Astrocyte (in vitro differentiated cells and primary cell): ENCODE measurements around the gene INO80. TPM values are rescaled to one million over a fixed set of nuclear protein-coding genes. Genes with fewer than 3 reads are reported as not detected.

ENCODE experiments used
- DNase-seq: peaks from one replicate; pipeline ENCODE4 v3.0.0-alpha.2; 2010; ENCODE audit warnings: low read depth
- FAIRE-seq: peaks from 2 replicates; lab custom pipeline; 2011; peaks lifted over from hg19 to GRCh38; lab: Jason Lieb, UNC
- H2AFZ ChIP-seq: 2 replicates; pipeline ENCODE4 v1.6.0; 2012; ENCODE audit warnings: low read depth, low read length, inconsistent platforms
- H3K27ac ChIP-seq: 2 replicates; pipeline ENCODE4 v1.5.1; 2011; ENCODE audit warnings: low read depth, low read length, inconsistent platforms
- H3K27me3 ChIP-seq: 2 replicates; pipeline ENCODE4 v1.6.0; 2011; ENCODE audit warnings: low read length, inconsistent platforms; ENCODE audit not compliant: insufficient read depth
- H3K36me3 ChIP-seq: 2 replicates; pipeline ENCODE4 v1.5.1; 2011; ENCODE audit warnings: low read length, inconsistent platforms; ENCODE audit not compliant: insufficient read depth
- H3K4me1 ChIP-seq: 2 replicates; pipeline ENCODE4 v1.5.1; 2011; ENCODE audit warnings: low read length, inconsistent platforms; ENCODE audit not compliant: insufficient read depth
- H3K4me2 ChIP-seq: 2 replicates; pipeline ENCODE4 v1.6.0; 2012; ENCODE audit warnings: low read length, inconsistent platforms
- H3K4me3 ChIP-seq: 2 replicates; pipeline ENCODE4 v1.5.1; 2011; ENCODE audit warnings: low read depth, mild to moderate bottlenecking, low read length, inconsistent platforms; ENCODE audit not compliant: insufficient read depth
- H3K79me2 ChIP-seq: 2 replicates; pipeline ENCODE4 v1.6.0; 2012; ENCODE audit warnings: mild to moderate bottlenecking, low read length, inconsistent platforms; ENCODE audit not compliant: insufficient read depth
- H3K9ac ChIP-seq: 2 replicates; pipeline ENCODE4 v1.6.0; 2012; ENCODE audit warnings: mild to moderate bottlenecking, low read length, inconsistent platforms
- H3K9me3 ChIP-seq: 2 replicates; pipeline ENCODE4 v1.5.1; 2012; ENCODE audit warnings: low read depth, mild to moderate bottlenecking, low read length, inconsistent platforms; ENCODE audit not compliant: insufficient read depth
- H4K20me1 ChIP-seq: 2 replicates; pipeline ENCODE4 v1.6.0; 2012; ENCODE audit warnings: low read length, inconsistent platforms; ENCODE audit not compliant: insufficient read depth
- H3K27ac Mint-ChIP-seq: one replicate; pipeline ENCODE4 v1.8.0; 2021; ENCODE audit warnings: mild to moderate bottlenecking, mixed read lengths; ENCODE audit not compliant: unreplicated experiment
- H3K27me3 Mint-ChIP-seq: one replicate; pipeline ENCODE4 v1.8.0; 2021; ENCODE audit warnings: low read depth, mixed read lengths; ENCODE audit not compliant: unreplicated experiment
- H3K36me3 Mint-ChIP-seq: one replicate; pipeline ENCODE4 v1.8.0; 2021; ENCODE audit warnings: low read depth, mixed read lengths; ENCODE audit not compliant: unreplicated experiment
- H3K4me1 Mint-ChIP-seq: one replicate; pipeline ENCODE4 v1.8.0; 2021; ENCODE audit warnings: low read depth, mixed read lengths; ENCODE audit not compliant: unreplicated experiment
- H3K4me3 Mint-ChIP-seq: one replicate; pipeline ENCODE4 v1.8.0; 2021; ENCODE audit warnings: mild to moderate bottlenecking, moderate library complexity, mixed read lengths; ENCODE audit not compliant: unreplicated experiment
- H3K9me3 Mint-ChIP-seq: one replicate; pipeline ENCODE4 v1.8.0; 2021; ENCODE audit warnings: mild to moderate bottlenecking, mixed read lengths; ENCODE audit not compliant: unreplicated experiment
- CTCF ChIP-seq: IDR thresholded peaks from 2 replicates; pipeline ENCODE4 v1.5.1; 2011; ENCODE audit warnings: low read depth, mild to moderate bottlenecking, inconsistent platforms, low read length, moderate library complexity; ENCODE audit not compliant: insufficient read depth
- EZH2 ChIP-seq: IDR thresholded peaks from 2 replicates; pipeline ENCODE4 v1.6.1; 2012; ENCODE audit warnings: mild to moderate bottlenecking, low read length, inconsistent platforms; ENCODE audit not compliant: insufficient read depth
- total RNA-seq: library from RNA; stranded (reverse); gene quantifications from 2 replicates; pipeline ENCODE4 v1.2.1, GENCODE V29; 2021

The INO80 gene
- total RNA-seq, 1 donor from 2014 or later: 17.3 TPM

- DNase-seq (peak; percentile 42), FAIRE-seq (no peak)
- H2AFZ ChIP-seq: no peak overlapping the region
- Mint-ChIP-seq H3K9me3 (no peaks in the 10 kb centered on the region), H3K4me1 (peaks cover 3% of the 10 kb centered on the region), H3K36me3 (no peaks in the 10 kb centered on the region), H3K27ac (peak overlapping the region; percentile 2), H3K27me3 (peaks cover 4% of the 10 kb centered on the region), H3K4me3 (no peak overlapping the region)
- peak overlapping the region; percentile 26 for H3K27ac ChIP-seq
- no peaks in the 10 kb centered on the region for H3K27me3 ChIP-seq
- TF ChIP-seq CTCF (no peak), EZH2 (no peak)
- H3K36me3 ChIP-seq: no peaks in the 10 kb centered on the region
- H3K9me3 ChIP-seq: no peaks in the 10 kb centered on the region
- H3K4me1 ChIP-seq: peaks cover 4% of the 10 kb centered on the region
- H4K20me1 ChIP-seq: no peaks in the 10 kb centered on the region
- no peak overlapping the region for H3K9ac ChIP-seq
- peak overlapping the region; percentile 11 for H3K4me2 ChIP-seq
- no peaks in the 10 kb centered on the region for H3K79me2 ChIP-seq
- H3K4me3 ChIP-seq: no peak overlapping the region
These were observed 45.3 kb upstream of the INO80 start for GRCh38 chr15:41161336-41161735.

- no peak overlapping the region for H3K27ac Mint-ChIP-seq
These were observed 44.7 kb upstream of the INO80 start for GRCh38 chr15:41160639-41161315.

More at GRCh38 chr15:41160639-41161315, 44.7 kb upstream of the INO80 start:
- DNase-seq: peak; percentile 63
- peaks cover 3% of the 10 kb centered on the region for H3K4me1 Mint-ChIP-seq
- Histone ChIP-seq H3K4me2 (no peak overlapping the region), H2AFZ (no peak overlapping the region), H3K4me1 (peaks cover 4% of the 10 kb centered on the region), H4K20me1 (no peaks in the 10 kb centered on the region), H3K9ac (no peak overlapping the region), H3K9me3 (no peaks in the 10 kb centered on the region), H3K79me2 (no peaks in the 10 kb centered on the region), H3K27ac (no peak overlapping the region), H3K36me3 (no peaks in the 10 kb centered on the region), H3K27me3 (no peaks in the 10 kb centered on the region), H3K4me3 (no peak overlapping the region)
- no peak overlapping the region for H3K4me3 Mint-ChIP-seq
- no peaks in the 10 kb centered on the region for H3K36me3 Mint-ChIP-seq
- H3K9me3 Mint-ChIP-seq: no peaks in the 10 kb centered on the region
- no peak for TF ChIP-seq CTCF
- no peak for TF ChIP-seq EZH2
- H3K27me3 Mint-ChIP-seq: peaks cover 2% of the 10 kb centered on the region
- no peak for FAIRE-seq
